Renal cortex interstitium (tissue), 15 donors: ENCODE results near the gene JPT1. TPM values are rescaled to one million over a fixed set of nuclear protein-coding genes. Genes with fewer than 3 reads are reported as not detected.
A peak's percentile ranks its signal among the peaks of the same experiment; 100 is the strongest.

Source experiments
- DNase-seq, 11 donors: peaks; one replicate each; pipeline ENCODE4 v3.0.0-alpha.2; 2013; ENCODE audit warnings: low read depth in 9 of 11, low spot score in 4 of 11; ENCODE audit errors: extremely low read depth in 1 of 11
- long read RNA-seq, 16 experiments: transcript quantifications; one replicate each; lab custom pipeline, GENCODE V29; 2026
- polyA plus RNA-seq, 3 donors: library from polyadenylated mRNA; unstranded; fragments of 120-200 nt; gene quantifications; one replicate each; pipeline ENCODE4 v1.2.1, GENCODE V29; 2013; ENCODE audit not compliant: insufficient read length in 3 of 3

JPT1 gene, protein sequence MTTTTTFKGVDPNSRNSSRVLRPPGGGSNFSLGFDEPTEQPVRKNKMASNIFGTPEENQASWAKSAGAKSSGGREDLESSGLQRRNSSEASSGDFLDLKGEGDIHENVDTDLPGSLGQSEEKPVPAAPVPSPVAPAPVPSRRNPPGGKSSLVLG
- 100 to 1,000 TPM in 2 of 3 donors, 10 to 100 TPM in 1; 98.8 to 104 (median 104) TPM for polyA plus RNA-seq
- long read RNA-seq, donor 1, partial matches to known transcripts, result 0 of 13 reads
- long read RNA-seq, donor 1, other reads (novel, unspliced or antisense), result 12 of 13 reads
- long read RNA-seq, donor 2, partial matches to known transcripts, result 0 of 20 reads
- long read RNA-seq, donor 2, other reads (novel, unspliced or antisense), result 20 of 20 reads
- long read RNA-seq, donor 3, partial matches to known transcripts, result 0 of 31 reads
- long read RNA-seq, donor 3, other reads (novel, unspliced or antisense), result 31 of 31 reads
- long read RNA-seq, donor 4, partial matches to known transcripts, result 0 of 8 reads
- long read RNA-seq, donor 4, other reads (novel, unspliced or antisense), result 8 of 8 reads
- long read RNA-seq, donor 5, result 0 reads
- long read RNA-seq, donor 6, partial matches to known transcripts, result 0 of 13 reads
- long read RNA-seq, donor 6, other reads (novel, unspliced or antisense), result 13 of 13 reads
- long read RNA-seq, donor 7, partial matches to known transcripts, result 0 of 28 reads
- long read RNA-seq, donor 7, other reads (novel, unspliced or antisense), result 28 of 28 reads
- long read RNA-seq, donor 8, result 0 reads
- long read RNA-seq, donor 9, partial matches to known transcripts, result 0 of 7 reads
- long read RNA-seq, donor 9, other reads (novel, unspliced or antisense), result 7 of 7 reads
- long read RNA-seq, donor 10, partial matches to known transcripts, result 0 of 19 reads
- long read RNA-seq, donor 10, other reads (novel, unspliced or antisense), result 19 of 19 reads
- long read RNA-seq, donor 11, partial matches to known transcripts, result 0 of 6 reads
- long read RNA-seq, donor 11, other reads (novel, unspliced or antisense), result 6 of 6 reads
- long read RNA-seq, donor 12, partial matches to known transcripts, result 0 of 12 reads
- long read RNA-seq, donor 12, other reads (novel, unspliced or antisense), result 12 of 12 reads
- long read RNA-seq, donor 13, result 0 reads
- long read RNA-seq, donor 14, partial matches to known transcripts, result 0 of 9 reads
- long read RNA-seq, donor 14, other reads (novel, unspliced or antisense), result 8 of 9 reads
- long read RNA-seq, donor 15, partial matches to known transcripts, result 0 of 6 reads
- long read RNA-seq, donor 15, other reads (novel, unspliced or antisense), result 6 of 6 reads
- long read RNA-seq, donor 16, partial matches to known transcripts, result 148 of 181 reads
- long read RNA-seq, donor 16, other reads (novel, unspliced or antisense), result 33 of 181 reads

DNA sequence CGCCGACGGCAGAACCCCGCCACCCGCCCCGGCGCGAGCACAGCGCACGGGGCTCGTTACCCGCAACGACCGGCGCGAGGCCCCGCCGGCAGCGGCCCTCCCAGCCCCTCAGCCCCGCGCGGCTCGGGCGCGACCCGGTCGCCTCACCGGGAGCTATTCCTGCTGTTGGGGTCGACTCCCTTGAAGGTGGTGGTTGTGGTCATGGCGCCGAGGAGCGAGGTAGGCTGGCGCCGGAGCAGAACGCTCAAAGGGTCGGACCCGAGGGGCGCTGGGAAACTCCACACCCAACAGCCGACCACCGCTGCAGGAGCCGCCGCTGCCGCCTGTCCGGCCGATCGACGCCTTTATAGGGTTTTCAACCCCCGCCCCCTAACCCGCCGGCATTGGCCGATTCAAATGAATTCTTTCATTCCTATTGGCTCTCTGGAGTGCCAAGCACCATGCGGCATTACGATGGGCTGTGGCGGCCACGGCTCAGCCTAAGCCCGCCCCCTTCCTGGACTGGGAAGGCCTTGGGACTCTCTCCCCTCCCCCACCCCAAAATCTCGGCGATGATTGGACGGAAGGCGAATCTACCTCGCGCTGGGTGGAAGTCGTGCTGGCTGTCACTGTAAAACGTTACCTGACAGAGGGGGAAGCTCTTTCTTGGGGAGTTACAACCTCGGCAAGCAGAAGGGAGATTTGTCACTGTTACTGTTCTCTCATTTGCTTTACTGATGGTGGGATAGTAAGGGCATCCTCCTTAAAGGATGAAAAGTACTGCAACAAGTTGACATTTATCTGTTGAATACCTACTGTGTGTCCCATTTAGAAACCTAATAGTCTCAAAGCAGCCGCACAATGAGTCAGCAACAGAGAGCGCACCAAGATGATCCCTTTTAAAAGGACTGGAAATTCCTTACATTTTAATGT, at the start of gene JPT1:
Gene JPT1, minus strand, starts transcription at position 318 of the 912 bp plus-strand sequence. Its CDS starts 115 bp downstream, at position 203.
- DNase-seq, result peak; percentile 92 to 99 (median 98)

DNA sequence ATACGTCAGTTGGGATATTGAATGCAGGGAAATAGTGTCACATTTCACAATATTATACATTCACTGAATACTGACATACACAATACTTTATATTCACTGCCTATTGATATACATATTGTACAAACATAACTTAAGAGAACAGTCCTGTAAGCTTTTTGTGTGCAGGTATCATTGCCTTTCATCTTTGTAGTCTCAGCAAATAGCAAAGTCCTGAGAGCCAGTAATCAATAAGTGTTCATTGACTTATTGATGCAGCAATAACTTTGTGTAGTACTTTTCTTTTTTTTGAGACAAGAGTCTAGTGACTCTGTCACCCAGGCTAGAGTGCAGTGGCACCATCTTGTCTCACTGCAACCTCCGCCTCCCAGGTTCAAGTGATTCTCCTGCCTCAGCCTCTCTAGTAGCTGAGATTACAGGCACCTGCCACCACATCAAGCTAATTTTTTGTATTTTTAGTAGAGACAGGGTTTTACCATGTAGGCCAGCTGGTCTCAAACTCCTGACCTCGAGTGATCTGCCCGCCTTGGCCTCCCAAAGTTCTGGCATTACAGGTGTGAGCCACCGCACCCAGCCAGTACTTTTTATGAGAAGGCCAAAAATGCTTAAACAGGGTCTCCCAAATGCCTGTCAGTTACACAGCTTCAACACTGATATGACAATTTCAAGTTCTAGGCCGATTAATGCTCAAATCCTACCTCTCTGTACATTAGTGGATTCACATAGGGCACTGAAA, 45.7 kb upstream of the JPT1 start:
- no peak for DNase-seq

DNA sequence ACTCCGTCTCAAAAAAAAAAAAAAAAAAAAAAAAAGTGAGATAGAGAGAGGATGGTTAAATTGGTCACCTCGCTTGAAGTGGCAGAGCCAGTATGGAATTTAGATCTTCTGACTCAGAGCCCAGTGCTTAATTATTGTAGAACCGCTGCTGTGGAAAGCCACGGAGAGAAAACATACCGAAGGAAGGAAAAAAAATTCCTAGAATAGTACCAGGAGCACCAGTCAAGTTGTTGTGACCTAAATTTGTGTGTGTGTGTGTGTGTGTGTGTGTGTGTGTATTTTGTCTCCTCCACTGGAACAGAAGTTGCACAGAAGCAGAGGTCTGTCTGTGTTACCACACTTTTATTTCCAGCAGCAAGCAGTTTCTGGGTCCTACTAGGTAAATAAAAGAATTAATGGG, 40.6 kb upstream of the JPT1 start:
- DNase-seq, result no peak

DNA sequence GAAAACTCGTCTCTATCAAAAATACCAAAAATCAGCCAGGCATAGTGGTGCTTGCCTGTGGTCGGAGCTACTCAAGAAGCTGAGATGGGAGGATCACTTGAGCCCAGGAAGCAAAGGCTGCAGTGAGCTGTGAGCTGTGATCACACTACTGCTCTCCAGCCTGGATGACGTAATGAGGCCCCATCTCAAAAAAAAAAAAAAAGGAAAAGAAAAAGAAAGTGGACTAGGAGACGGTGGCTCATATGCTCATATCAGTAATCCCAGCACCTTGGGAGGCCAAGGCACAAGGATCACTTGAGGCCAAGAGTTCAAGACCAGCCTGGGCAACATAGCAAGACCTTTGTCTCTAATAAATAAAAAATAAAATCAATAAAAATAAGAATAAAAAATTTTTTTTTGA, 37.3 kb upstream of the JPT1 start:
- no peak for DNase-seq

DNA sequence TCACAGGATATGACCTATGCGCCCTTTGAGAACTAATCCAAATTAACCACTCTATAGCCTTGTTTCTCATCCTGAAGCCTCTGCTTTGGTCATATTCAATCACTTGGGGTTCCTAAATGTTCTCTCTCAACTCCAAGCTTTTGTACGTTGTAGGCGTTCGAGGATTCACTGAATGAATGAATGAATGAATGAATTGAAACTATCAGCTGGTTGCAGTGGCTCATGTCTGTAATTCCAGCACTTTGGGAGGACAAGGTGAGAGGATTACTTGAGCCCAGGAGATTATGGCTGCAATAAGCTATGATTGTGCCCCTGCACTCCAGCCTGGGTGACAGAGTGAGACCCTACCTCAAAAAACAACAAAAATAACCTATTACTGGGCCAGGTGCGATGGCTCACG, 34.3 kb upstream of the JPT1 start:
- no peak for DNase-seq

DNA sequence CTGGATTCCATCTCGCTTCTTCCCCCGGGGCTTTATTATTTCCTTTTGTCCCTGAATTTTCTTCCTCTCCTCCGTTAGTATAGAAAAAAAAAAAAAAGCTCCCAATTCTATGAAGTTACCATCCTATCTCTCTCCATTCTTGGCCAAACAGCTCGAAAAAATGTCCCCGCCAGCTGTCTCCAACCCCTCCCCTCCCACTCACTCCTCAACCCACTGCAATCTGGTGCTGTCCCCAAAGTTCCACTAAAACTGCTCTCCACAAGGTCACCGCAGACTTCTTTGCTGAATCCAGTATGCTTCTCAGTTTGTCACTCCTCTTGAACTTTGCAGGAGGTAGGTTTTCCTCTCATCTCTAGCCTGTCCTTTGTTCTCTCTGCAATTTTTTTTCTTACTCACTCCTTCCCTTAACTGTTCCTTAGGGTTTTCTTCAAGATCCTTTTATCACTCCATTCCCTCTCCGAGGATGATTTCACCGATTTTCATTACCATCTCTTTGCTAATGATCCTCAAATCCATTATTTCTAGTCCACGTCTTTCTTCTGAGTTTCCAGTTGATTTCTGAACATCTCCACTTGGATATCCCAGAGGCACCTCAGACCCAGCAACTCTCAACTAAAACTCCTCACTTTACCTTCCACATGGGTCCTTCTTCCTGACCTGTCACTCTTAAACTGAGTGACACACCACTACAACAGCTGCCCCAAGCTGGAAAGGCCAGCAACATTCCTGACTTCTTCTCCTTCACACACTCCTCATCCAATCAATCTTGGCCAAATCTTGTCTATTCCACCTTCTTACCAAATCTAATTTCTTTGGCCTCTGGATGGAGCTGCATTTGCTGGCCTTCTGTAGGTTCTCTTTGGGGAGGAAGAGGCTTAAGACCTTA, 29.9 kb upstream of the JPT1 start:
- no peak for DNase-seq

DNA sequence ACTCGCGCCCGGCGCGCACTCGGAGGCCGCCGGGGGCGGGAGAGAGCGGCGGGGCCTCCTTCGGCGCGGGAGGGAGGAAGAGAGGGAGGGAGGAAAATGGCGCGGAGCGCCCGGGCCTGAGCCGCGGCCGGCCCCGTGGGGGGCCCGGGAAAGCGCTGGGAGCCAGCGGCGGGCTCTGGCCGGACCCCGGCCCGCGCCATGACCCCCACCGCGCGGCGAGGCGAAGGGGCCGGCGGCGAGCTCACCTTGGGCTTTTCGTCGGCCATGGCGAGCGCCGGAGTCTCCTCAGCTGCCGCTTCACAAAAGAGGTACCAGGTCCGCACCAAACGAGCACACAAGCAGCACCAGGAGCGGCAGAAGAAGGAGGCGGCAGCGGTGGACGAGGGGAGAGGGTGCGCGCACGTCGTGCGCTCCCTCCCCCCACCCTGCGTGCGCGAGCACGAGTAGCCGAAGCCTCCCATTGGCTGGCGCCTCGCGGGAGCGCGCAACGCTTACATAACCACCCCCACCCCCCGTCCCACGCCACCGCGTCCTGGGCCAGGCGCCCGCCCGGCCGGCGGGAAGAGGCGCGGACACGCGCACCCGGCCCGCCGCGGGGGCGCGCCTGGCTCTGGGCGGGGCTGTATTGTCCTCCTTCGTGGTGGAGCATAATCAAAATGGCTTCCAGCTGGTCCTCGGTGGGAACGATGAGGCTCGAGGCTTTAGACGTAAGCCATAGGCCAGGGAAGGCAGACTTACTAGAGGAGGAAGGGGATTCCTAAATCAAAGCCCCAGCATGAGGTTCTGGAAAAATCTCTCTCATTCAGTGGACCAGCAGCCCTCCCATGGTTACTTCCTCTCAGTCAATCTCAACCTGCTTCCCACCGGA, 28.5 kb upstream of the JPT1 start, which contains the start of gene SUMO2:
Gene SUMO2, minus strand, starts transcription at position 391 of the 868 bp plus-strand sequence. Its CDS starts 125 bp downstream, at position 266.
- DNase-seq, result peak; percentile 87 to 96 (median 94)

DNA sequence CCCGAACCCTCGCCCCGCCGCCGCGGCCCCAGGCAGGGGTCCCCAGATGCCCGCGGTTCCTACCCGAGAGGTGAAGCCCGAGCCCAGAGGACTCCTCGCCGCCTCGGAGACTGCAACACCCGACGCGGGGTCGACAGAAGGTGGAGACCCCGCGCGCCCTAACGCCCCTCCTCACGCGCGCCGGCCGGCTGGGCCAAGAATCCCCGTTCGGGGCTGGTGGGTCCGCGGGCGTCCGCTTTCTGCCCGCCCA, 27.9 kb upstream of the JPT1 start:
- no peak for DNase-seq

DNA sequence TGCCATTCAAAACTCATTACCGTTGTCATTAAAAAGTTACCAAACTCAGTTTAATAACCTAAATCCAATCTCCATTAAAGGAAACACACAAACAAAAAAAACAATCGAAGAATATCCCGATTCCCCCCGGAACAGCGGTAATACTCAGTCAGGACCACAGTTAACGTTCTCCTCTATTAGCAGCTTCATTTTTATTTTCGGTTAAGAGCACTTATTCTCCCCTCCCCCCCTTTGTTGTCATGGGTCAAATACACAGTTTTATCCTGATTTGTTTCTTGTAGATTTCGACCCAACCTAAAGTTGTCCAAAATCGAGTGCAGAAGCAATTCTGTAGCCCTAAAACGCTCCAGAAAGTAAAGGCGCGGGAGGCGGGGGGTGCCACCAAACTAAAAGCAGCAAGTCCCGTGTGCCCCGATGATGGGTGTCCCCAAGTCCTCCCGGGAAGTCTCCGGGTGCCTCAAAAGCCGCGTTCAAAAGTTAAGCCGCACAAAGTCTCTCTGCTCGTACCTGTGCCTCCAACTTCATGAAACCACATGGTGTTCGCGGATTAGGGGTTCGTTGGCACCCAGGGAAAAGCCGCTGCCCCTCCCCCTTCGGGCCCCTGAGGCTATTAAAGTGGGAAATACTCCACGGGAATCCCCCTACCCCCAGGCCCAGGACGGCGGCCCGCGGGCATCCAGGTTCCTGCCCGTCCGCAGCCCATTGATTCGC, 27.5 kb upstream of the JPT1 start:
- peak in 2 of 11 donors; percentile 17 to 21 for DNase-seq

DNA sequence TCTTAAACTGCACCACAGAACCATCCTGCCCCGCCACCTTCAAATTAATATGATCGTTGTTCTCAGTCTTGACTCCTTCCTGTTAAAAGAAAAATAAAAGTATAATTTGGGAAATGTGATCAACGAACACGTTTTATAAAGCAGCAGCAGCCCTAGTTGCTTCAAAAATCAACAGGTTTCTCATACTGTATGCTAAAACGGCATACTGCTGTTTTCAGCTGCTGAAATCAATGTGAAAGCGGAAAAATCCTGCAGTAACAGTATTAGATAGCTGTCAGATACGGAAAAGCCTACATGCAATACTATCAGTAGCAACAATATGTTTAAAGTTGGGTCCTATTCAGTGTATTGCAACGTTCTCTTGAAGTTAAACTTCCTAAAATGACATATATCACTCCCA, 26.8 kb upstream of the JPT1 start:
- no peak for DNase-seq

DNA sequence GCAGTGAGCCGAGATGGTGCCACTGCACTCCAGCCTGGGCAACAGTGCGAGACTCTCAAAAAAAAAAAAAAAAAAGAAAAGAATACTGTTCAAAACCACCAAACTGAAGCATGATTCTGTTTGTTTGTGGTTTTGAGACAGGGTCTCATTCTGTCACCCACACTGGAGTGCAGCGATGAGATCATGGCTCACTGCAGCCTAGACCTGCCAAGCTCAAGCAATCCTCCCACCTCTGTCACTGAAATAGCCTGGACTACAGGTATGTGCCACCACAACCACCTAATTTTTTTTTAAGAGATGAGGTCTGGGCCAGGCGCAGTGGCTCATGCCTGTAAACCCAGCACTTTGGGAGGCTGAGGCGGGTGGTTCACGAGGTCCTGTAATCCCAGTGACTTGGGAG, 24.1 kb upstream of the JPT1 start:
- no peak for DNase-seq

DNA sequence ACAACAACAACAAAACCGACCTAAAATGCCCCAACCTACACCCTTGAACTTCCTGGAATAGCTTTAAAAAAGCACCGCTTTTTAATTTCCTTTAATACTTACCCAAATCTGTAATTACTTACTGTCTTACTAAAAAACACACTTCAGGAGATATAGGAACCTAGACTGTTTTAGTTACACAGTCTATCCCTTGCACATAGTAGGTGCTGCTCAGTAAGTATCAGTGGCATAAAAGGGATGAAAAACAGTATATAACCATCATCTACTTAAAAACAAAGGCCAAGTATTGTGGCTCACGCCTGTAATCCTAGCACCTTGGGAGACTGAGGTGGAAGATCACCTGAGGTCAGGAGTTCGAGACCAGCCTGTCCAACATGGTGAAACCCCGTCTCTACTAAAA, 22.3 kb upstream of the JPT1 start:
- DNase-seq, result no peak

DNA sequence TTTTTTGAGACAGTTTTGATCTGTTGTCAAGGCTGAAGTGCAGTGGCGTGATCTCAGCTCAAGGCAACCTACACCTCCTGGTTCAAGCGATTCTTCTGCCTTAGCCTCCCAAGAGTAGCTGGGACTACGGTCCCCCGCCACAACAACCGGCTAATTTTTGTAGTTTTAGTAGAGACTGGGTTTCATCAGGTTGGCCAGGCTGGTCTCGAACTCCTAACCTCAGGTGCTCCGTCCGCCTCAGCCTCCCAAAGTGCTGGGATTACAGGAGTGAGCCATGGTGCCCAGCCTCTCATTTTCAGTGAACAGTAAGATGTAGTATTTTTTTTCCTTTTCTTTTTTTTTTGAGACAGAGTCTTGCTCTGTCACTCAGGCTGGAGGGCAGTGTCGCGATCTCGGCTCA, 20.7 kb upstream of the JPT1 start:
- DNase-seq, result no peak

DNA sequence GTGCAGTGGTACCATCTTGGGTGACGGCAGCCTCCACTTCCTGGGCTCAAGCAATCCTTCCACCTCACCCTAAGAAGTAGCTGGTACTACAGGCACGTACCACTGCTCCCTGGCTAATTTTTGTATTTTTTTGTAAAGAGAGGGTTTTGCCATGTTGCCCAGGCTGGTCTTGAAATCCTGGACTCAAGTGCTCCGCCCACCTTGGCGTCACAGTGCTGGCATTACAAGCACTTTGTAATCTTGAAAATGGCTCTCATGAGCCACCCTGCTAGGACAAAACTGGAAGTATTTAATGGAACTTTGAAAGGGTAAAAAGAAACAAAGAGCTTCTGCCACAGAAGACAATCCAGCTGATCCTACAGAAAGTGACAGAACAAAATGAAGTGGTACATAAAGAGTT, 19.2 kb upstream of the JPT1 start:
- no peak for DNase-seq

DNA sequence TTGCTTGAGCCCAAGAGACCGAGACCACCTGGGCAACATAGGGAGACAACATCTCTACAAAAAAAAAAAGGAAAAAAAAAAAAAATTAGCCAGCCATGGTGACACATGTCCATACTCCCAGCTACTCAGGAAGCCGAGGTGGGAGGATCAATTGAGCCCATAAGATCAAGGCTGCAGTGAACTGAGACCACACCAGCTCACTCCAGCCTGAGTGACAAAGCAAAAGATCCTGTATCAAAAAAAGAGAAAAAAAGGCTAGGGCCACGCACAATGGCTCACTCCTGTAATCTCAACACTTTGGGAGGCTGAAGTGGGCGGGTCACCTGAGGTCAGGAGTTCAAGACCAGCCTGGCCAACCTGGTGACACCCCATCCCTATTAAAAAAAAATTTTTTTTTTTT, 14.7 kb upstream of the JPT1 start:
- no peak for DNase-seq
